GM19324 (cell line): ENCODE data around the gene WNT3.

Source experiments
- ATAC-seq: cut with Tn5 transposase; IDR thresholded peaks from one replicate; pipeline ENCODE4 v1.9.1; 2021; ENCODE audit warnings: mild to moderate bottlenecking, moderate library complexity; ENCODE audit not compliant: unreplicated experiment, low FRiP score

The WNT3 gene

DNA sequence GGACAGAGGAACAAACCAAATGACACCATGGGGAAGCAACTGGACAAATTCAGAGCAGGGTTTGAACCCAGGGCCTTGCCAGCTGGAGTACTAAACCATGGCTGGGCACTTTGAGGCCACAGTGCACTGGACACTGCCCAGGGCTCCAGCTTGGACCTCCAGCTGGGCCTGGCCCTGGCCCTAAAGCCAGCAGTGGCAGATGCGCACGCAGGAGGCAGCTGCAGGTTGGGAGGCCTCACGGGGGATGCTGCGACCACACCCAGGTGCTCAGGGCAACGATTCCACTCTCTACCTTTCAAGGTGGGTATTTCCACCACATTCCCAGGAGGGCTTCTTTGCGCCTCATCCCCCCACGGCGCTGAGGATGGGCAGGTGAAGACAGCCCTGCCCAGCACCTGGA lies 28.9 kb downstream of the WNT3 start:
- ATAC-seq, result no peak

DNA sequence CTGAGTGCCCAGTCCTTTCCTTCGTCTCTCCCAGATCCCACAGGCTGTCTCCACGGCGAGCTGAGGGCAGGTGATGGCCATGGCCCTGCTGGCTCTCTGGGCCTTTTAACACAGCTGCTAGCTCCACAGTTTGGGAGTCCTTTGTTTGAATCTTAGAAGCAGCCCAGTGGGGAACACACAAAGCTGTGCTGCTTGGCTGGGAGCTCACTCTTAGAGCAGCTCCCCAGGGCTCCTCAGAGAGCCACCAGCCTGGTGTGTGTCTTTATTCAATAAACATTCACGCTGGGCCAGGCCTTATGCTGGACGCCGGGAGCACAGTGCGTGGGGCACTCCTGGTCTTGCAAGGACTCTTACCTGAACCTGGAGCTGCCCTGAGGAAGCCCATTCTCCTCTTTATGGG lies 29.7 kb downstream of the WNT3 start:
- ATAC-seq, result no peak

DNA sequence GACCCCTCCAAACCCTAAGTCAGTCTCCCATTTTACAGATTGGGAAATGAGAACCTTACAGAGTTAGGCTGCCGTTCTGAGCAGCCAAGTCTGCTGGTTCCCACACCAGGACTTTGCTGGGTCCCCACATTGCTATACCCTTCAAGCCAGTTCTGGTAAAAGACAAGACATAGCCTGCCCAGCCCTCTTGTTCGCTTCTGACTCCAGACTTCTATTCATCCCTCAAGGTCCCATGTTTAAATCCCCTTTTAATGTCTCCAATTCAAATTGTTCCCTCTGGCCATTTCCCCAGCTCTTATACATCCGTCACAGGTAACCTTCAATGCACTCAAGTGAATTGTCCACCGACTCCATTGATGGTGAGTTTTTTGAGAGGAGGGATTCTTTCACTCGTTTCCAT lies 30.2 kb downstream of the WNT3 start:
- no peak for ATAC-seq

DNA sequence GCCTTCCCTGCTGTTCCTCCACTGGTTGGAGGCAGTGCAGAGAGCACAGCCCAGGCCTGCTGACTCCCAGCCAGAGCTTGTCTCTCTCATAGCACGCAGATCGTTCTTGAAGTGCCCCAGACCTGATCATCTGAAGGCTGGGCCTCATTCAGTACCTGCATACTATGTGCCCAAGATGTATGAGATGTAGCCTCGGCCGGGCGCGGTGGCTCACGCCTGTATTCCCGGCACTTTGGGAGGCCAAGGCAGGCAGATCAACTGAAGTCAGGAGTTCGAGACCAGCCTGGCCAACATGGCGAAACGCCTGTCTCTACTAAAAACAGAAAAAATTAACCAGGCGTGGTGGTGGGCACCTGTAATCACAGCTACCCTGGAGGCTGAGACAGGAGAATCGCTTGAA lies 31.0 kb downstream of the WNT3 start:
- ATAC-seq, result no peak

DNA sequence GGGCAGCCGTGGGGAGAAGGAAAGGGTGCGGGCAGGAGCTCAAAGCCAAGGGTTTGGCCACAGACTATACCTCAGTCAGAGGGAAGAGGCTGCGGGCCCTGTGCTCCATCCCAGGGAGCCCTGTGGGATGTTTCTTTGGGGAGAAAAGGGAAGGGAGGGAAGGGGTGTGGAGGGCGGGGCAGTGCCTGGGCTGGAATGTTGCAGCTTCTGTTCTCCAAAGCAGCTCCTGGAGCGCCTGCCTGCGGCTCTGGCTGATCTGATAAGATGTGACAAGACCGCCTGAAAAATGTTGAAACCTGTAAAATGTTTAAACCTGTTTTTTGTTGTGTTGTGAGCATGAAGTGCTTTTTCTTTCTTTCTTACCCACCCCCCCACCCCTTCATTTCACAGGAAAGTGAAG lies 32.8 kb downstream of the WNT3 start:
- no peak for ATAC-seq

DNA sequence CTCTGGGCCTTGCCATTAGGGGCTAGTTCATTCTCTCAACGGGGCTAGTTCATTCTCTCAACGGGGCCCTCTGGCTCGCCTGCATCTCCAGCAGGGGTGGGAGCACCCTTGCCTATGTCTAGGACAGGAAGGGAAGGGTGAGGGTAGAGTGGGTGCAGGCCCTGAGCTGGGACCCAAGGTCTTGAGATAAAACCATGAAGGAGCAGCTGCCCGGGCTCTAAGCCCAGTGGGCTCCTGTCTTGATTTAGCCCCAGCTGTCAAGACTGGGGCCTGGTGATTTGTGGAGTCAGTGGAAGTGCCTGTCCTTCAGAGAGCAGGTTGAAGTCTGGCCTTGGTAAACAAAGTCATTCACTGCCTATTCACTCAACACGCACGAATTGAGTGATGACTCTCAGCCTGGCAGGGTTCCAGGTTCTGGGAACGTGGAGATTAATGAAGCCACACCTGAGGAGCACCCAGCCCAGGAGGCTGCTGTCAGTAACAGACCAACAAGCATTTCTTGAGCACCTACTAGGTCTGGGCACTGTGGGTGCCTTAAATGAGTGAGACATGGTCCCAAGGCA lies 35.4 kb downstream of the WNT3 start:
- ATAC-seq, result no peak

DNA sequence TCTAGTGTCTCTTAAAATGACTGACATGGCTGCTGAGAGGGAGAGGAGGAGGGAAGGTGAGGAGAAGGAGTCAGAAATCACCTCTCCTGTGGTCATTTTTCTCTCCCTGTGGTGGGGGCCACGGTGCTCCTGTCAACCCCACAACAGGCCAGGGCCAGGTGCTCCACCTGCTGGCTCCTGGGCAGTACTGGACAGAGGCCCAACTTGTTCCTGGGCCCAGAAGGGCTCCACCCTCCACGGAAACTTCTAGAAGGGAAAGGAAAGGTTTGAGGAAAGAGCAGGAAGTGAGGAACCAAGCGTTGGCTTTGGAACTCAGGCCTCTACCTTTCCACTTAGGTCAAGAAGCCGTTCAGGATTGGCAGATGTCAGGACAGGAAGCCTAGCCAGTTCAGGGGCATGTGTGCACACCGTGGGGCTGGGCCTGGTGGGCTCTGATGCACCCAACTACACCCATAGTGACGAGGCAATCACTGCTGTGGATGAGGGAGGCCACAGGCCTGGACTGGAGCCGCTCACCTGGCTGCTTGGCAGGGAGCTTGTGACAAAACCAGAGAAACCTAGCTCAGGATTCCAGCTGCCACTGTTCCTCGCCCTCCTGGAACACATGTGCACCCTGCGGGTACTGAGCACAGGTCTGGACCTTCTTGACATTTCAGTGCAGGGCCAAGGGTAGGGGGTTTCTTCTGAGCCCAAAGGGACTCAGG lies 36.1 kb downstream of the WNT3 start:
- ATAC-seq, result no peak

DNA sequence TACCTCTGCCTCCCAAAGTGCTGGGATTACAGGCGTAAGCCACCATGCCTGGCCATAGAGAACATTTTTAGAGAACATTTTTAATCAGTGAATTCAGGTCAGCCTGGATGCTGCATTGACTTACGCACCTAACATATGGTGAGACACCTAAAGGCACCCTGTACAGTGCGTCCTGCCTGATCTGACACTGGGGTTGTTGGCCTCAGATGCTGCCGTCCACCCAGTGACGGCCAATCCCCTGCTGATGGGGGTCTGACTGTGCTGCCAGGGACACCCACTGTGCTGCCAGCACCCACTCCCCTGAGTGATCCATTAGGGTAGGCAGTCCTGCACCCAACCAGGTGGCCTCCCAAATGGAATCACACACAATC lies 38.5 kb downstream of the WNT3 start:
- no peak for ATAC-seq

DNA sequence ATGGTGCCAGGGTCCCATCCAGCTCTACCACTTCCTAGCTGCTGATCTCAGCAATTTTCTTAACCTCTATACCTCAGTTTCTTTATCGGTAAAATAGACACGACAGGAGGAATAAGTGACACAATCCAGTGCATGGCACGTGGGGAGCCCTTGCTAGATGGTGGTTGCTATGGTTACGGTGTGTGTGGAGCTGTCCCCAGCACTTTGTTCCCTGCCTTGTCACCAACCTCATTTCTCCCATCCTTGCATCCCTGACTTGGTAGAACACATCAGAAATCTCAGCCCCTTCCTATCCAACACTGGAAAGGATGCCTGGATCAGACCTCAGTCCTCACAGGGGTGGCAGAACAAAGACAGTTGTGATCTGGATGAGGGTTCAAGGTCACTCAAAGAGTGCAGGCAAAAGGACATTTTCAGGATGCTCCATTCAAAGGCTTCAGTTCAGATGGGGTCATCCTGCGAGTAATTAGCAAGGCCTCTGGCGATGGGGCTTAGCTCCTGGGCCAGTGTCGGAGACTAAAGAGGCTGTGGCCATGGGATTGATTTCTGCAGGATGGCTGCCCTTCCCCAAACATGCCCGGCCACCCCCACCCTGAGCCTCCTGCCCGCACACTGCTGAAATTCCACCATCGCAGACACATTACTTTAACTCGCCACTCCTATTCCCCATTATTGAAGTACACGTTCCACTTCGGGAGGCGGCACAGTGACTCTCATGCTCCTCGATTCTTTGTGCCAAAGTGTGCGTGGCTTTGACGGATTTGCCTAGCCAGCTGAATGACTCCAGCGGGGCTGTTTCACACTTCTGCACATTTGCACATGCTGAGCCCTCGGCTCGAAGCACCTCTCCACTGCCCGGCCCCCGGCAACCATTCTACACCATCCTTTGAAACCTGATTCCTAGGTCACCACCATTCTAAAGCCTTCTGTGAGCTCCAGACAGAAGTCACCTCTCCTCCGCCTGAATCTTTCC lies 40.3 kb downstream of the WNT3 start:
- ATAC-seq, result no peak

DNA sequence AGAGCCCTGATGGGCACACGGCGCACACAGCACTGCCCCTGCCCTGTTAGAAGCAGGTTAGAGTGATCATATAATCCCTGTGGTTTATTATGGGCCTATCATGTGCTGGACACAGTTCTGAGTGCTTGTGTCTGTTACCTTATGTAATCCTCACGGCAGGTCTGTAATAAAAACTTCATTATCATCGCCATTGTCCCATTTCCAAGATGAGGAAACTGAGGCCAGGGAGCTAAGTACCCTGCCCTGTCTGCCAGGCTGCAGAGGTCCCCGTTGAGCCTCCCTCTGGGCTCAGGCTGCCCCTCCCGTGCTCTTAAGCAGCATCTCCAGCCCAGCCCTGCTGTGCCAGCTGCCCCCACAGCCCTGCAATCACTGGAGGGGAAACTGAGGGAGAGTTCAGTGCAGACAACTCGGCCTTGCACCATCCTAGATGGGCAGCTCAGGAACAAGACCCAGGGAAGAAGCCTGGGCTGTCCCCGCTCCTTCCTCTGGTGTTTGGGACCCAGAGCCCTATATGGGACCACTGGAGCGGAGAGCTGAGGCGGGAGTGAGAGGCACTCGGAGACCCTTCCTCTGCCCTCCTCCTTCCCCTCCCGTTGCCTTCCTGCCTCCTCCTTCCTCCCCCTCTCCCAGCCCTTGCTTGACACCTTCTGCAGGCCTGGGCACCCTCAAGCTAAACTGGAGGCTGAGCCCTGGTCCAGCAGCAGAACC lies 42.0 kb downstream of the WNT3 start:
- no peak for ATAC-seq

DNA sequence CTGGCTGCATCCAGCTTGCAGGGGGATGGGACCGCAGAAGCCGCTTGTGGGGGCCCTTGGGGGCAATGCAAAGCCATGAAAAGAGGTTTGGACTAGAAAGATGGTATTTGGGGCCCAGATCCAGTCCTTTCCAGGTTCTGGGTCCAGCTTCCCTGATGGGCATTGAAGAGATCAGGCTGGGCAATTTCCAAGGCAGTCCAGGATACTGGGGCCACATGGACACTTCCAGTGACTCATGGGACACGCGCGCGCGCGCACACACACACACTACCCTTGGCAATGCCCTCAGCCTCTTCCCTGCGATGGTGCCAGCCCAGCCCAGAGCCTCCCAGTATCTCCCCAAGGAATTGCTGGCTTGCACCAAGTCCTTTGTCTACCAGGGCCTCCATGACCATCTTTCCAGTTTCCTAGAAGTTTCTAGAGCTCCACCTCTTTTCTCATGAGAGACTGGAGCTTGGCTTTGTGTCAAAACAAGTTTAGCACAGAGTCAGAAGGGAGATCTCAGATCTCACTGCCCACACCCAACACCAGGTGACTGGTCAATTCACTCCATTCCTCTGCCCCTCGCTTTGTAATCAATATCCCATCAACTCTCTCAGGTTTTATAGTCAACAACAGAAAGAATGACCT lies 44.3 kb downstream of the WNT3 start:
- ATAC-seq, result no peak

DNA sequence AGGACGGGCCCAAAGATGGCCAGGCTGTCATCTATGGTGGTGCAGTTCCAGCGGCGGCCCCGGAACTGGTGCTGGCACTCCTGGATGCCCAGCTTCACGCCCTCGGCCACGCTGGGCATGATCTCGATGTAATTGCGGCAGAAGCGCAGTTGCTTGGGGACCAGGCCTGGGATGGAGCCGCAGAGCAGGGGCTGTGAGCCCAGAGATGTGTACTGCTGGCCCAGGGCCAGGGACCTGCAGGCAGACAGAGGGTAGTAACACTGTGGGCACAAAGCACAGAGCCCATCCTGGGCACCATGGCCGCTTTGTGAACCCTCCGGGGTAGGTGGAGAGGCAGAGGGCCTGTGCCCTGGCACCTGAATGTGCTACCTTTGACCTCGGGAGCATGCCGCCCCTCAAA lies 44.8 kb downstream of the WNT3 start:
- no peak for ATAC-seq

DNA sequence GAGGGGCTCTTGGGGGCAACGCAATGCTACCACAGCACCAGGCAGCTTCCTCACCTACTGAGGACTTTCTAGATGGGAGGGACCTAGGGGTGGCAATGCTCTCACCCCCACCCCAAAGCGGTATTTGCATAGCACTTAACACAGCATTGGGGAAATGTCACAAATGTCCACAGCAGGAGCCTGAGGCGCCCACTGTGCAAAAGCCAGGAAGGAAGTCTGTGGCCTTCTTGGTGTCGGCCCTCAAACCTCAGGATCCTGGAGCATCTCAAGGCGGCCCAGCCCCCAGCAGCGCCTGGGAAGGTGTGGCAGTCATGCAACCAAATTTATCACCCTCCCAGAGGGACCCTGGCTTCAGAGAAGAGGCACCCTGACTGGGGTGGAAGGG lies 45.3 kb downstream of the WNT3 start:
- no peak for ATAC-seq

DNA sequence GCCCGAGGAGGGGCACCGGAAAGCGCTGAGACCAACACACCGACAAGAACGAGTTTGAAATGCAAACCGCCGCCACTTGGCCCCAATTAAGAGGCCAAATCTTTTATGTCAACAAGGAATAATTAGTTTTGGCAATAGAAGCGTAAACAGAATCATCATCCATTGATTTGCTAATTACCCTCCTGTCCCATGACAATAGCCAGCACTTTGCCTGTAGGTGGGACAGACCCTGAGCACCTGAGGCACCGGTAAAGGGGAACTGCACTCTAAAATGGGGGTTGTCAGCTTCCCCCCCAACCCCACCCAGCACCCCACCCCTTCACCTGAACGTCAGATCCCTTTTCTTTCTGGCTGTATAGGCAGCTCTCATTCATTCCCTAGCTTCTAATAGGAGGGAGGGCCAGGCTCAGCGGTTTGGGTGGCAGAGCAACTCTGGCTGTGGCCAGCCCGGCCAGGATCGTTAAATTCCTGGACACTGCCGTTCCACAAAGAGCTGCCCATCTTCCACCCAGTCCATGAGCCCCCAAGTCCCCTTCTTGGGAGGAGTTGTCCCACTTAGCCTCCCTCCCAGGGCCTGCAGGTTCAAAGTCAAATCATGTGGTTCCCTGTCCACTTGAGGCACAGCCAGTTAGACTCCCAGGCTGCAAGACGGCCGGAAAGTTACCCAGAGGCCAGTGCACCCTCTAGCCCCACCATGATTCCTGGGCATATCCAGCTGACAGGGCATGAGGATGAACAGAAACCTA lies 45.8 kb downstream of the WNT3 start:
- no peak for ATAC-seq

DNA sequence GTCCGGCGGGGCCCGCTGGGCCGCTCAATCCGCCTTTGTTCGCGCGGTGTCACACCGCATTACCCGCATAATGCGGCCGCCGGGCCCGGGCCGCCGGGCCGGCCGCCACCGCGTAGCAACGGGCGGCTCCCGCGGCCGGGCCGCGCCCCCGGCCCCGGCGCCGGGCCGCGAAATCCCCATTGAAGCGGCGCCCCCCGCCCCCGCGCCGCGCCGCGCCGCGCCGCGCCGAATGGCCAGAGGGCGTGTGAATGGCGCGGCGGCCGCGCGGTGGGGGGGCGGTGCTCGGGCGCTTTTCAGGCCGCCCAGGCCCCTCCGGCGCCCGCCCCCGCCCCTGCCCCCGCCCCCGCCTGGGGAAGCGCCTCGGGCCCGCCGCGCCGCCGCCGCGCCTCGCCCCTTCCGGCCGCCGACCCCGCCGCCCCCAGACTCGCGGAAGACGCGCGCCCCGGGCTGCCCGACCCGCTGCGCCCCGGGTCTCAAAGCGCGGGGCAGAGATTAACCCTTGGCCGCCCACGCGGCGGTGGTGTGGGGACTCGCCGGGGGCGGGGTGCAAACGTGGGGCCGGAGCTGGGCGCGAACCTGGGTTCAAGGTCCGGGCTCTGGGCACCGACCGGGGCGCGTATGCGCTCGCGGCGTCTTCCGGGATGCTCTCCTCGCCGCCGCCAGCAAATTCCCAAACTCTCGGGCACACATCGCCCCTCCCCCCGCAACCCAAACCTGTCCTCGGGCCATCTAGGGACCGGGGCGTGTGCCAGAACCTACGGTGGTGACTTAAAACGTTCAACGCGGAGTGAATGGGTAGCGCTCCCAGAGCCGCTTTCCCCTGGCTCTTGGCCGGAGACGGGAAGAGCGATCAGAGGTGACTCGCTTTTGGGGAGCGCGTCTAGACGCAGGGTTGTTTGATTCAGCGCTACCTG lies 46.7 kb downstream of the WNT3 start:
- no peak for ATAC-seq

DNA sequence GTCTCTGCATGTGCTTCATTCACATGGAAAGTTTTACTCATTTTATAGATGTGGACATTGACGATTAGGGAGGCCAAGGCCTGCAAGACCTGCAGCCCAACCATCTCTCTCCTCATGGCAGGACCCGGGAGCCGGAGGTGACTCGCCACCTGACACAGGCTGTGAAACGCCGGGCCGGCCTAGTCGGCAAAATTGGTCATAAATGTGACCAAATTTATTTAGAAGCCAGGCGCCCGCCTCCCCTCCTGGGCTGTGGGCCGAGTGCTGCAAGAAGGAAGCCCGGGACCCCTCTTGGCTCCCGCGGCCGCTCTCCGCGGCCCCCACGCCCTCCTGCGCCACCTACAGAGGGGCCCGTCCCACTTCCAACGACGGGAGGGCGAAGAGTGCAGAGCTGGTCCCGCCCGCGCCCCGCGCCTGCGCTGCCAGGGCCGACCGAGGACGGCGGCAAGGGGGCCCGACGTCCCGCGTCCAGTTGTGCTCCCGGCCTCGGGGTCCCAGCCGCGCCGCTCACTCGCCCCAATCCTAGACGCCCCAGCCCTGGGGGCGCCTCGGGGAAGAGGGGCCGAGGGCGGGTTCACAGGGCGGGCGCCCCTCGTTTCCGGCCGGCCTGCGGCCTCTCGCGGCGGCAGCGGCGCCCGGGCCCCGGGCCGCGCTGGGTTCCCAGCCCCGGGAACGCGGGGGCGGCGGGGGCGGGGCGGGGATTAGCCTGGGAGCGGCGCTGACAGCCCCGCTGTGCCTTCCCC lies 47.5 kb downstream of the WNT3 start:
- no peak for ATAC-seq

DNA sequence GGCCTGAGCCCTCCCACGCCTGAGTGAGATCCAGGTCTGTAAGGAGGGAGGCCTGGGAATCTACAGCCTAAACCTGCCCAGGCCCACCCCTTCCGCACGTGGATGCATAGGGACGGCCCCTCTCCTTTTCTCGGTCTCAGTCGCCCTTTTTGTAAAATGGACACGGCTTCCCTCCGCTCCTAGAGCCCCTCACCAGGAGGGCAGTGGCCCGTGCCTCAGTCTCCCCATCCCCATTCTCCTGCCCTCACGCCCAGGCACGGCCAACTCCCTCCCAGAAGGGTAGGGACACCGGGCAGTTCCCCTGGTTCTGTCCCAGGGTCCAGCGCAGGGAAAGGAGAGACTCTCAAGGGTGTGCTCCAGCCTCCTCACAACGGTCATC lies 48.1 kb downstream of the WNT3 start:
- no peak for ATAC-seq
